K562 (cell line): ENCODE results near the gene WDR19. TPM values are rescaled to one million over a fixed set of nuclear protein-coding genes. Genes with fewer than 3 reads are reported as not detected.

ENCODE experiments used
- ATAC-seq: fragments of 200-7000 bp; cut with Tn5 transposase; 3 replicates; pipeline ENCODE4 v1.9.1; 2020; ENCODE audit warnings: moderate library complexity
- BruUV-seq: library from RNA; stranded (reverse); fragments of 400-500 nt; replicated peaks from 2 replicates; lab custom pipeline; 2021; lab: Mats Ljungman, UMichigan
- CTCF ChIA-PET: fragments of 300-600 bp; formaldehyde crosslinking; extraction: SDS; loops from one replicate; lab custom pipeline; 2021; ENCODE audit warnings: low intra/inter-chr PET ratio; lab: Yijun Ruan, JAX
- POLR2A ChIA-PET: fragments of 300-600, 350-650 bp; sonication (Branson Sonifier 250); formaldehyde crosslinking; extraction: SDS; loops from one replicate; lab custom pipeline; 2021; ENCODE audit warnings: antibody characterized with exemption, inconsistent platforms; lab: Yijun Ruan, JAX
- DNase-seq, 4 experiments: peaks; one replicate each; pipeline versions ENCODE4 v3.0.0 to v3.0.0-alpha.2; 2011 to 2018; ENCODE audit warnings: low spot score in 3 of 4, mixed read lengths in 3 of 4; ENCODE audit errors: extremely low read depth in 1 of 4
- FAIRE-seq: peaks from 2 replicates; lab custom pipeline; 2011; peaks lifted over from hg19 to GRCh38; lab: Jason Lieb, UNC
- H2AFZ ChIP-seq: 2 replicates; pipeline ENCODE4 v1.6.0; 2011; ENCODE audit warnings: low read depth, low read length, control low read depth, inconsistent platforms
- H3K27ac ChIP-seq: fragments of 200-600 bp; 3 replicates; pipeline ENCODE4 v1.8.0; 2011; ENCODE audit warnings: low read depth, mild to moderate bottlenecking, control low read depth, inconsistent platforms, low read length, moderate library complexity, mixed read lengths; ENCODE audit errors: extremely low read depth
- H3K27me3 ChIP-seq, 2 experiments: fragments of 300-600 bp in 1 of 2; 2 replicates in 1 of 2; 3 replicates in 1 of 2; pipeline versions ENCODE4 v1.6.0 to v1.8.0; 2011; ENCODE audit warnings: inconsistent platforms in 2 of 2, low read length in 2 of 2, mild to moderate bottlenecking in 1 of 2, mixed read lengths in 1 of 2, moderate library complexity in 1 of 2; ENCODE audit not compliant: control insufficient read depth in 2 of 2, insufficient read depth in 2 of 2
- H3K36me3 ChIP-seq: fragments of 300-600 bp; 3 replicates; pipeline ENCODE4 v1.8.0; 2011; ENCODE audit warnings: mild to moderate bottlenecking, low read length, inconsistent platforms; ENCODE audit not compliant: control insufficient read depth, insufficient read depth
- H3K4me1 ChIP-seq, 2 experiments: fragments of 200-600 bp in 1 of 2; replicated peaks in 1 of 2; 2 replicates in 1 of 2; 3 replicates in 1 of 2; pipeline versions ENCODE4 v1.5.1 to v1.8.0; 2011; ENCODE audit warnings: inconsistent platforms in 2 of 2, low read length in 2 of 2, mild to moderate bottlenecking in 1 of 2, mixed read lengths in 1 of 2, moderate library complexity in 1 of 2; ENCODE audit not compliant: control insufficient read depth in 2 of 2, insufficient read depth in 2 of 2
- H3K4me2 ChIP-seq: 2 replicates; pipeline ENCODE4 v1.6.1; 2011; ENCODE audit warnings: low read length, control low read depth, inconsistent platforms, mixed read lengths; ENCODE audit not compliant: insufficient read depth
- H3K4me3 ChIP-seq: fragments of 200-600 bp; sonication (generic), shearing (Covaris generic); 2 replicates; pipeline ENCODE4 v1.5.1; 2016; ENCODE audit warnings: control low read depth, inconsistent platforms
- H3K79me2 ChIP-seq: fragments of 200-600 bp; 3 replicates; pipeline ENCODE4 v1.8.0; 2011; ENCODE audit warnings: low read length, inconsistent platforms; ENCODE audit not compliant: control insufficient read depth, insufficient read depth
- H3K9ac ChIP-seq, 2 experiments: 2 replicates each; pipeline versions ENCODE4 v1.6.0 to v1.6.1; 2011; ENCODE audit warnings: low read depth in 2 of 2, low read length in 2 of 2, control low read depth in 1 of 2, inconsistent platforms in 1 of 2, mild to moderate bottlenecking in 1 of 2, mixed read lengths in 1 of 2; ENCODE audit not compliant: insufficient read depth in 1 of 2
- H3K9me1 ChIP-seq: one replicate; pipeline ENCODE4 v1.6.0; 2011; ENCODE audit warnings: inconsistent platforms, mild to moderate bottlenecking, low read length, moderate library complexity; ENCODE audit not compliant: control insufficient read depth, insufficient read depth
- H3K9me3 ChIP-seq: replicated peaks from 2 replicates; pipeline ENCODE4 v1.5.1; 2011; ENCODE audit warnings: low read depth, low read length, inconsistent platforms; ENCODE audit not compliant: control insufficient read depth, insufficient read depth
- H4K20me1 ChIP-seq: replicated peaks from 2 replicates; pipeline ENCODE4 v1.6.1; 2011; ENCODE audit warnings: low read length, inconsistent platforms, mixed read lengths; ENCODE audit not compliant: control insufficient read depth, insufficient read depth
- ATF1 ChIP-seq, 2 experiments: fragments of 450-650 bp in 1 of 2; IDR thresholded peaks; 2 replicates each; pipeline ENCODE4 v1.6.1; 2016; ENCODE audit warnings: missing compliant biosample characterization in 1 of 2, missing genetic modification characterization in 1 of 2
- ETV5 ChIP-seq: sonication (generic); formaldehyde crosslinking; IDR thresholded peaks from 2 replicates; pipeline ENCODE4 v1.4.0; 2020; ENCODE audit warnings: low read depth, mild to moderate bottlenecking, missing genetic modification reagents
- FOS ChIP-seq: IDR thresholded peaks from 3 replicates; pipeline ENCODE4 v1.6.1; 2011; ENCODE audit not compliant: insufficient read length; ENCODE audit errors: extremely low read depth
- HDAC6 ChIP-seq: IDR thresholded peaks from 2 replicates; pipeline ENCODE4 v1.6.1; 2012; ENCODE audit warnings: low read depth, mild to moderate bottlenecking, control low read depth, inconsistent platforms, low read length, moderate library complexity
- PRMT5 ChIP-seq: sonication (generic); formaldehyde crosslinking; IDR thresholded peaks from 2 replicates; pipeline ENCODE4 v1.5.0; 2020; ENCODE audit warnings: missing genetic modification reagents
- SAFB ChIP-seq: fragments of 200-400 bp; formaldehyde crosslinking; IDR thresholded peaks from 2 replicates; pipeline ENCODE4 v1.6.1; 2017; ENCODE audit warnings: low read depth, low read length, borderline replicate concordance
- SAFB2 ChIP-seq: fragments of 200-400 bp; formaldehyde crosslinking; IDR thresholded peaks from 2 replicates; pipeline ENCODE4 v1.6.1; 2018; ENCODE audit warnings: borderline replicate concordance, low read length, low read depth, moderate library complexity; ENCODE audit not compliant: severe bottlenecking
- SIRT6 ChIP-seq: IDR thresholded peaks from one replicate; pipeline ENCODE4 v1.6.1; 2012; ENCODE audit warnings: low read depth, mild to moderate bottlenecking, control low read depth, inconsistent platforms, low read length, moderate library complexity
- ZNF592 ChIP-seq: fragments of 450-650 bp; IDR thresholded peaks from 2 replicates; pipeline ENCODE4 v1.6.1; 2017; ENCODE audit warnings: antibody characterized with exemption, mild to moderate bottlenecking
- WGBS: fragments of 100-300 bp; shearing (Covaris generic); methylation state at CpG from one replicate; pipeline ENCODE4 v1.1.6; 2016; ENCODE audit warnings: low coverage, mixed read lengths; ENCODE audit not compliant: insufficient coverage; ENCODE audit errors: missing lambda C conversion rate; 5-methylcytosine and 5-hydroxymethylcytosine counted together
- in situ Hi-C: fragments of 300-500 bp; cut with MboI; formaldehyde crosslinking; loops from 4 replicates; pipeline ENCODE4 v1.15.0; 2018; ENCODE audit warnings: inconsistent platforms, mixed read lengths
- intact Hi-C: fragments of 100-400 bp; cut with micrococcal nuclease; formaldehyde crosslinking; loops from 2 replicates; pipeline ENCODE4 v1.14.2; 2022
- polyA plus RNA-seq, 8 experiments: library from polyadenylated mRNA; depleted of rRNA in 4 of 8; stranded (reverse) in 5 of 8; unstranded in 3 of 8; fragments of >200 nt; fragmentation: Nextera tagmentation in 2 of 8; fragmentation: Illumina TruSeq in 1 of 8; extraction: Ambion mirVana in 2 of 8; extraction: Trizol in 1 of 8; gene quantifications; 2 replicates each; pipeline versions ENCODE4 v1.2.1 to v1.2.3, GENCODE V29; 2011 to 2014; ENCODE audit warnings: inconsistent platforms in 1 of 8, missing spikeins in 1 of 8
- total RNA-seq, 7 experiments: library from RNA; depleted of rRNA in 6 of 7; stranded (reverse); fragments of >200 nt in 6 of 7; fragmentation: Illumina TruSeq in 2 of 7; extraction: Trizol in 2 of 7; gene quantifications; 2 replicates each; pipeline versions ENCODE4 v1.2.1 to v1.2.3, GENCODE V29; 2011 to 2021; ENCODE audit warnings: low replicate concordance in 1 of 7
- TF ChIP-seq, protein P1 (sequence below): sonication (generic); formaldehyde crosslinking; IDR thresholded peaks from 2 replicates; pipeline ENCODE4 v1.8.1; 2022; ENCODE audit warnings: missing genetic modification reagents
- TF ChIP-seq, protein P2 (sequence below): sonication (generic); formaldehyde crosslinking; IDR thresholded peaks from 2 replicates; pipeline ENCODE4 v1.8.1; 2023; ENCODE audit warnings: missing genetic modification reagents, mild to moderate bottlenecking, borderline replicate concordance

WDR19 gene
- total and polyA plus RNA-seq, 9 of the 15 experiments (the other 6 are each of a cell fraction or from before 2014, with no cell fraction given) = 6.8 to 37.6 (median 11.2) TPM

DNA sequence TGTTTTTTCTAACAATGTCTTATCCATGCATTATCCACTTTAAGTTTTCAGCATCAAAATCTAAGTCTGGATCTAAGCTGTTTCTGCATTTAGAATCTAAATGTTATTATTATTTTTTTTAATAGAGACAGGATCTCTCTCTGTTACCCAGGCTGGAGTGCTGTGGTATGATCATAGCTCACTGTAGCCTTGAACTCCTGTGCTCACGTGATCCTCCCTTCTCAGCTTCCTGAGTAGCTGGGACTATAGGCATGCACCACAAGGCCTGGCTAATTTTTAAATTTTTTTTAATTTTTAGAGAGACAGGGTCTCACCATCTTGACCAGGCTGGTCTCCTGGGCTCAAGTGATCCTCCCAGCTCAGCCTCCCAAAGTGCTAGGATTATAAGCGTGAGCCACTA lies 52.7 kb downstream of the WDR19 start:
- no peak overlapping the region for H3K9ac ChIP-seq
- ATAC-seq (no peak), FAIRE-seq (no peak), DNase-seq (no peak)
- no peak overlapping the region for H3K4me3 ChIP-seq
- ChIA-PET CTCF (no interaction called here), POLR2A (interaction anchor here (1.9 kb wide), 1 partner anchor 16 kb away, joined by 5 read pairs; no protein-coding TSS in a partner anchor)
- H3K27ac ChIP-seq = no peak overlapping the region
- no peaks in the 10 kb centered on the region for H3K36me3 ChIP-seq
- H3K9me3 ChIP-seq = no peaks in the 10 kb centered on the region
- no peaks in the 10 kb centered on the region for H3K9me1 ChIP-seq
- no TSS peak for BruUV-seq
- H3K79me2 ChIP-seq = no peaks in the 10 kb centered on the region
- 59% methylated on average over 2 of the region's 2 CpGs for WGBS
- in situ Hi-C loops (no loop called here), intact Hi-C loops (no loop called here)
- H2AFZ ChIP-seq = no peak overlapping the region
- H3K4me1 ChIP-seq = no peaks in the 10 kb centered on the region; a peak in 2 of 5 replicates
- H3K4me2 ChIP-seq = no peak overlapping the region
- no peaks in the 10 kb centered on the region for H4K20me1 ChIP-seq
- H3K27me3 ChIP-seq = no peaks in the 10 kb centered on the region
- no peak for TF ChIP-seq ZNF592
- TF ChIP-seq SAFB2 = no peak
- no peak for TF ChIP-seq PRMT5 (CRISPR knock-in tag)
- TF ChIP-seq FOS = no peak
- TF ChIP-seq, protein P1, sequence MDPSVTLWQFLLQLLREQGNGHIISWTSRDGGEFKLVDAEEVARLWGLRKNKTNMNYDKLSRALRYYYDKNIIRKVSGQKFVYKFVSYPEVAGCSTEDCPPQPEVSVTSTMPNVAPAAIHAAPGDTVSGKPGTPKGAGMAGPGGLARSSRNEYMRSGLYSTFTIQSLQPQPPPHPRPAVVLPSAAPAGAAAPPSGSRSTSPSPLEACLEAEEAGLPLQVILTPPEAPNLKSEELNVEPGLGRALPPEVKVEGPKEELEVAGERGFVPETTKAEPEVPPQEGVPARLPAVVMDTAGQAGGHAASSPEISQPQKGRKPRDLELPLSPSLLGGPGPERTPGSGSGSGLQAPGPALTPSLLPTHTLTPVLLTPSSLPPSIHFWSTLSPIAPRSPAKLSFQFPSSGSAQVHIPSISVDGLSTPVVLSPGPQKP (CRISPR knock-in tag) = no peak
- no peak for TF ChIP-seq ATF1 (CRISPR knock-in tag; IDR thresholded peaks at IDR 0.05)
- TF ChIP-seq ATF1 (tag; IDR thresholded peaks at IDR 0.05) = no peak
- TF ChIP-seq SIRT6 = no peak
- TF ChIP-seq SAFB = no peak
- TF ChIP-seq HDAC6 = no peak
- no peak for TF ChIP-seq ETV5 (CRISPR knock-in tag)
- TF ChIP-seq, protein P2, sequence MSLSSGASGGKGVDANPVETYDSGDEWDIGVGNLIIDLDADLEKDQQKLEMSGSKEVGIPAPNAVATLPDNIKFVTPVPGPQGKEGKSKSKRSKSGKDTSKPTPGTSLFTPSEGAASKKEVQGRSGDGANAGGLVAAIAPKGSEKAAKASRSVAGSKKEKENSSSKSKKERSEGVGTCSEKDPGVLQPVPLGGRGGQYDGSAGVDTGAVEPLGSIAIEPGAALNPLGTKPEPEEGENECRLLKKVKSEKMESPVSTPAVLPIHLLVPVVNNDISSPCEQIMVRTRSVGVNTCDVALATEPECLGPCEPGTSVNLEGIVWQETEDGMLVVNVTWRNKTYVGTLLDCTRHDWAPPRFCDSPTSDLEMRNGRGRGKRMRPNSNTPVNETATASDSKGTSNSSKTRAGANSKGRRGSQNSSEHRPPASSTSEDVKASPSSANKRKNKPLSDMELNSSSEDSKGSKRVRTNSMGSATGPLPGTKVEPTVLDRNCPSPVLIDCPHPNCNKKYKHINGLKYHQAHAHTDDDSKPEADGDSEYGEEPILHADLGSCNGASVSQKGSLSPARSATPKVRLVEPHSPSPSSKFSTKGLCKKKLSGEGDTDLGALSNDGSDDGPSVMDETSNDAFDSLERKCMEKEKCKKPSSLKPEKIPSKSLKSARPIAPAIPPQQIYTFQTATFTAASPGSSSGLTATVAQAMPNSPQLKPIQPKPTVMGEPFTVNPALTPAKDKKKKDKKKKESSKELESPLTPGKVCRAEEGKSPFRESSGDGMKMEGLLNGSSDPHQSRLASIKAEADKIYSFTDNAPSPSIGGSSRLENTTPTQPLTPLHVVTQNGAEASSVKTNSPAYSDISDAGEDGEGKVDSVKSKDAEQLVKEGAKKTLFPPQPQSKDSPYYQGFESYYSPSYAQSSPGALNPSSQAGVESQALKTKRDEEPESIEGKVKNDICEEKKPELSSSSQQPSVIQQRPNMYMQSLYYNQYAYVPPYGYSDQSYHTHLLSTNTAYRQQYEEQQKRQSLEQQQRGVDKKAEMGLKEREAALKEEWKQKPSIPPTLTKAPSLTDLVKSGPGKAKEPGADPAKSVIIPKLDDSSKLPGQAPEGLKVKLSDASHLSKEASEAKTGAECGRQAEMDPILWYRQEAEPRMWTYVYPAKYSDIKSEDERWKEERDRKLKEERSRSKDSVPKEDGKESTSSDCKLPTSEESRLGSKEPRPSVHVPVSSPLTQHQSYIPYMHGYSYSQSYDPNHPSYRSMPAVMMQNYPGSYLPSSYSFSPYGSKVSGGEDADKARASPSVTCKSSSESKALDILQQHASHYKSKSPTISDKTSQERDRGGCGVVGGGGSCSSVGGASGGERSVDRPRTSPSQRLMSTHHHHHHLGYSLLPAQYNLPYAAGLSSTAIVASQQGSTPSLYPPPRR = no peak
